ENCODE measurements around the gene DTNB. TPM values are rescaled to one million over a fixed set of nuclear protein-coding genes. Genes with fewer than 3 reads are reported as not detected.

The DTNB gene
- total RNA-seq, 2 experiments from 2014 or later = 20.8 to 25.1 TPM

GRCh38 chr2:25467743-25468142 is 205.6 kb downstream of the DTNB start:
- Mint-ChIP-seq H3K27ac (no peak overlapping the region), H3K9me3 (no peaks in the 10 kb centered on the region), H3K36me3 (no peaks in the 10 kb centered on the region), H3K4me1 (ENCODE audit: low read depth) (no peaks in the 10 kb centered on the region), H3K4me3 (no peak overlapping the region), H3K27me3 (no peaks in the 10 kb centered on the region)
- ChIA-PET POLR2A (no interaction called here), CTCF (no interaction called here)
- intact Hi-C loops (cut with micrococcal nuclease) = no loop called here
- DNase-seq = no peak

GRCh38 chr2:25462021-25462420 is 211.4 kb downstream of the DTNB start:
- no peak overlapping the region for H3K27ac Mint-ChIP-seq
- H3K9me3 Mint-ChIP-seq = no peaks in the 10 kb centered on the region
- DNase-seq = no peak
- POLR2A ChIA-PET = no interaction called here
- H3K4me3 Mint-ChIP-seq = no peak overlapping the region
- CTCF ChIA-PET = no interaction called here
- intact Hi-C loops (cut with micrococcal nuclease) = no loop called here
- no peaks in the 10 kb centered on the region for H3K36me3 Mint-ChIP-seq
- H3K4me1 Mint-ChIP-seq (ENCODE audit: low read depth) = no peaks in the 10 kb centered on the region
- H3K27me3 Mint-ChIP-seq = no peaks in the 10 kb centered on the region

- H3K4me1 Mint-ChIP-seq (ENCODE audit: low read depth) = no peaks in the 10 kb centered on the region
- ChIA-PET CTCF (interaction anchor here (1.1 kb wide), 1 partner anchor 98 kb away, joined by 3 read pairs; no protein-coding TSS in a partner anchor), POLR2A (no interaction called here)
- H3K27me3 Mint-ChIP-seq = no peaks in the 10 kb centered on the region
- H3K4me3 Mint-ChIP-seq = no peak overlapping the region
- DNase-seq = no peak
- no peak overlapping the region for H3K27ac Mint-ChIP-seq
- intact Hi-C loops (cut with micrococcal nuclease) = no loop called here
- H3K9me3 Mint-ChIP-seq = no peaks in the 10 kb centered on the region
- no peaks in the 10 kb centered on the region for H3K36me3 Mint-ChIP-seq
Observed at GRCh38 chr2:25460261-25460905, 213.0 kb downstream of the DTNB start.

GRCh38 chr2:25454824-25455611 is 218.4 kb downstream of the DTNB start:
- H3K36me3 Mint-ChIP-seq = peaks cover 17% of the 10 kb centered on the region
- no peaks in the 10 kb centered on the region for H3K27me3 Mint-ChIP-seq
- ChIA-PET CTCF (interaction anchor here (0.5 to 3.0 kb wide), 2 partner anchors 92 to 591 kb away, joined by 4 to 22 read pairs; no protein-coding TSS in a partner anchor), POLR2A (no interaction called here)
- no peak for DNase-seq
- intact Hi-C loops (cut with micrococcal nuclease) = no loop called here
- no peak overlapping the region for H3K4me3 Mint-ChIP-seq
- no peaks in the 10 kb centered on the region for H3K9me3 Mint-ChIP-seq
- no peak overlapping the region for H3K27ac Mint-ChIP-seq
- H3K4me1 Mint-ChIP-seq (ENCODE audit: low read depth) = peaks cover 26% of the 10 kb centered on the region

GRCh38 chr2:25453199-25453905 is 220.0 kb downstream of the DTNB start:
- DNase-seq = peak; percentile 70
- H3K4me3 Mint-ChIP-seq = peak overlapping the region; percentile 5
- H3K27ac Mint-ChIP-seq = peak overlapping the region; percentile 93
- intact Hi-C loops (cut with micrococcal nuclease) = loop anchor here (1.0 to 2.0 kb wide), 4 partner anchors 69 to 105 kb away; no protein-coding TSS in a partner anchor
- H3K9me3 Mint-ChIP-seq = no peaks in the 10 kb centered on the region
- POLR2A ChIA-PET = interaction anchor here (0.7 to 1.7 kb wide), 2 partner anchors 47 to 152 kb away, joined by 4 read pairs; no protein-coding TSS in a partner anchor
- CTCF ChIA-PET = interaction anchor here (0.7 to 3.0 kb wide), 7 partner anchors 76 to 177 kb away, joined by 3 to 22 read pairs (median 4); no protein-coding TSS in a partner anchor
- H3K36me3 Mint-ChIP-seq = peaks cover 20% of the 10 kb centered on the region
- H3K27me3 Mint-ChIP-seq = no peaks in the 10 kb centered on the region
- peaks cover 26% of the 10 kb centered on the region for H3K4me1 Mint-ChIP-seq (ENCODE audit: low read depth)

GRCh38 chr2:25448808-25449207 is 224.6 kb downstream of the DTNB start:
- Mint-ChIP-seq H3K4me1 (ENCODE audit: low read depth) (peaks cover 19% of the 10 kb centered on the region), H3K27me3 (no peaks in the 10 kb centered on the region), H3K36me3 (peaks cover 24% of the 10 kb centered on the region), H3K4me3 (no peak overlapping the region), H3K9me3 (no peaks in the 10 kb centered on the region), H3K27ac (no peak overlapping the region)
- intact Hi-C loops (cut with micrococcal nuclease) = no loop called here
- ChIA-PET POLR2A (no interaction called here), CTCF (no interaction called here)
- DNase-seq = no peak

GRCh38 chr2:25447018-25447417 is 226.4 kb downstream of the DTNB start:
- Mint-ChIP-seq H3K9me3 (no peaks in the 10 kb centered on the region), H3K27me3 (no peaks in the 10 kb centered on the region), H3K27ac (no peak overlapping the region), H3K4me1 (ENCODE audit: low read depth) (peaks cover 5% of the 10 kb centered on the region), H3K36me3 (peaks cover 22% of the 10 kb centered on the region), H3K4me3 (no peak overlapping the region)
- CTCF ChIA-PET = interaction anchor here (0.7 kb wide), 1 partner anchor 50 kb away, joined by 3 read pairs; no protein-coding TSS in a partner anchor
- intact Hi-C loops (cut with micrococcal nuclease) = no loop called here
- no peak for DNase-seq
- POLR2A ChIA-PET = no interaction called here

- Mint-ChIP-seq H3K36me3 (peaks cover 16% of the 10 kb centered on the region), H3K9me3 (no peaks in the 10 kb centered on the region), H3K27me3 (no peaks in the 10 kb centered on the region), H3K4me1 (ENCODE audit: low read depth) (peaks cover 4% of the 10 kb centered on the region), H3K4me3 (no peak overlapping the region), H3K27ac (no peak overlapping the region)
- DNase-seq = no peak
- intact Hi-C loops (cut with micrococcal nuclease) = no loop called here
- ChIA-PET POLR2A (interaction anchor here (0.9 kb wide), 1 partner anchor 98 kb away, joined by 3 read pairs; no protein-coding TSS in a partner anchor), CTCF (no interaction called here)
Observed at GRCh38 chr2:25446122-25446521, 227.3 kb downstream of the DTNB start.

- Mint-ChIP-seq H3K9me3 (no peaks in the 10 kb centered on the region), H3K27me3 (no peaks in the 10 kb centered on the region), H3K4me3 (no peak overlapping the region), H3K4me1 (ENCODE audit: low read depth) (peaks cover 4% of the 10 kb centered on the region), H3K36me3 (peaks cover 13% of the 10 kb centered on the region), H3K27ac (no peak overlapping the region)
- ChIA-PET POLR2A (interaction anchor here (0.9 kb wide), 1 partner anchor 99 kb away, joined by 3 read pairs; no protein-coding TSS in a partner anchor), CTCF (no interaction called here)
- no peak for DNase-seq
- intact Hi-C loops (cut with micrococcal nuclease) = no loop called here
Observed at GRCh38 chr2:25445464-25445863, 227.9 kb downstream of the DTNB start.

- Mint-ChIP-seq H3K4me1 (ENCODE audit: low read depth) (peaks cover 4% of the 10 kb centered on the region), H3K27ac (no peak overlapping the region), H3K4me3 (no peak overlapping the region), H3K9me3 (no peaks in the 10 kb centered on the region), H3K27me3 (no peaks in the 10 kb centered on the region), H3K36me3 (peaks cover 9% of the 10 kb centered on the region)
- DNase-seq = no peak
- intact Hi-C loops (cut with micrococcal nuclease) = no loop called here
- ChIA-PET CTCF (no interaction called here), POLR2A (no interaction called here)
Observed at GRCh38 chr2:25444608-25445270, 228.6 kb downstream of the DTNB start.

GRCh38 chr2:25443766-25444165 is 229.6 kb downstream of the DTNB start:
- ChIA-PET POLR2A (no interaction called here), CTCF (no interaction called here)
- intact Hi-C loops (cut with micrococcal nuclease) = no loop called here
- H3K4me3 Mint-ChIP-seq = no peak overlapping the region
- H3K9me3 Mint-ChIP-seq = no peaks in the 10 kb centered on the region
- H3K27me3 Mint-ChIP-seq = no peaks in the 10 kb centered on the region
- no peak for DNase-seq
- peaks cover 4% of the 10 kb centered on the region for H3K4me1 Mint-ChIP-seq (ENCODE audit: low read depth)
- no peak overlapping the region for H3K27ac Mint-ChIP-seq
- H3K36me3 Mint-ChIP-seq = peaks cover 6% of the 10 kb centered on the region

GRCh38 chr2:25441353-25441752 is 232.0 kb downstream of the DTNB start:
- no peak for DNase-seq
- H3K9me3 Mint-ChIP-seq = no peaks in the 10 kb centered on the region
- H3K36me3 Mint-ChIP-seq = peaks cover 2% of the 10 kb centered on the region
- intact Hi-C loops (cut with micrococcal nuclease) = no loop called here
- no peak overlapping the region for H3K4me3 Mint-ChIP-seq
- H3K4me1 Mint-ChIP-seq (ENCODE audit: low read depth) = peaks cover 5% of the 10 kb centered on the region
- ChIA-PET CTCF (interaction anchor here (1.4 kb wide), 1 partner anchor 79 kb away, joined by 3 read pairs; no protein-coding TSS in a partner anchor), POLR2A (no interaction called here)
- H3K27me3 Mint-ChIP-seq = no peaks in the 10 kb centered on the region
- H3K27ac Mint-ChIP-seq = no peak overlapping the region
